HepG2 (cell line): ENCODE data around the gene APOLD1. TPM values are rescaled to one million over a fixed set of nuclear protein-coding genes. Genes with fewer than 3 reads are reported as not detected.
A peak's percentile ranks its signal among the peaks of the same experiment; 100 is the strongest.

Source experiments
- CREB3 ChIP-seq: sonication (generic); formaldehyde crosslinking; IDR thresholded peaks from 2 replicates; pipeline ENCODE4 v1.5.0; 2020; ENCODE audit warnings: missing genetic modification reagents
- FOXK1 ChIP-seq: sonication (generic); formaldehyde crosslinking; IDR thresholded peaks from 2 replicates; pipeline ENCODE4 v1.4.0; 2020; ENCODE audit warnings: low read depth, missing genetic modification reagents, borderline replicate concordance
- IKZF5 ChIP-seq: IDR thresholded peaks from 2 replicates; pipeline ENCODE4 v1.6.1; 2018; ENCODE audit warnings: missing genetic modification reagents, mild to moderate bottlenecking, missing compliant biosample characterization
- JUND ChIP-seq: sonication (generic); formaldehyde crosslinking; IDR thresholded peaks from 2 replicates; pipeline ENCODE4 v1.8.0; 2022; ENCODE audit warnings: mild to moderate bottlenecking, missing genetic modification reagents
- NR2C2 ChIP-seq: sonication (generic); formaldehyde crosslinking; IDR thresholded peaks from 2 replicates; pipeline ENCODE4 v1.4.0; 2020; ENCODE audit warnings: missing genetic modification reagents, mild to moderate bottlenecking, moderate library complexity, borderline replicate concordance
- PPARG ChIP-seq: conservative IDR thresholded peaks from 2 replicates; pipeline ENCODE4 v1.6.1; 2016; ENCODE audit warnings: missing biosample characterization, missing genetic modification reagents
- RORA ChIP-seq: sonication (generic); formaldehyde crosslinking; IDR thresholded peaks from 2 replicates; pipeline ENCODE4 v1.5.0; 2020; ENCODE audit warnings: mild to moderate bottlenecking, missing genetic modification reagents, moderate library complexity
- SATB2 ChIP-seq: sonication (generic); formaldehyde crosslinking; IDR thresholded peaks from 2 replicates; pipeline ENCODE4 v1.5.0; 2020; ENCODE audit warnings: missing genetic modification reagents
- YY1 ChIP-seq: IDR thresholded peaks from 2 replicates; pipeline ENCODE4 v1.6.1; 2011; ENCODE audit warnings: low read length, low read depth, moderate library complexity, mild to moderate bottlenecking; ENCODE audit not compliant: insufficient read depth, insufficient replicate concordance
- ZNF224 ChIP-seq: sonication (generic); formaldehyde crosslinking; IDR thresholded peaks from 2 replicates; pipeline ENCODE4 v1.5.0; 2020; ENCODE audit warnings: mild to moderate bottlenecking, missing genetic modification reagents
- ZNF30 ChIP-seq: sonication (generic); formaldehyde crosslinking; IDR thresholded peaks from 2 replicates; pipeline ENCODE4 v1.5.0; 2020; ENCODE audit warnings: mild to moderate bottlenecking, missing genetic modification reagents
- ZNF747 ChIP-seq: sonication (generic); formaldehyde crosslinking; IDR thresholded peaks from 2 replicates; pipeline ENCODE4 v1.8.1; 2023; ENCODE audit warnings: missing genetic modification reagents, mild to moderate bottlenecking, borderline replicate concordance
- ZNF761 ChIP-seq: sonication (generic); formaldehyde crosslinking; conservative IDR thresholded peaks from 2 replicates; pipeline ENCODE4 v1.4.0; 2020; ENCODE audit warnings: mild to moderate bottlenecking, missing genetic modification reagents
- ZNF780A ChIP-seq: sonication (generic); formaldehyde crosslinking; IDR thresholded peaks from 2 replicates; pipeline ENCODE4 v1.8.0; 2022; ENCODE audit warnings: mild to moderate bottlenecking, missing genetic modification reagents, moderate library complexity
- polyA plus RNA-seq, 8 experiments: library from polyadenylated mRNA; depleted of rRNA in 3 of 8; stranded (reverse) in 7 of 8; unstranded in 1 of 8; fragments of >200 nt; fragmentation: Illumina TruSeq in 4 of 8; extraction: Trizol in 4 of 8; gene quantifications; 2 replicates each; pipeline versions ENCODE4 v1.2.1 to v1.2.3, GENCODE V29; 2011 to 2016; ENCODE audit warnings: low read depth in 4 of 8, missing spikeins in 1 of 8, mixed read lengths in 1 of 8; ENCODE audit not compliant: insufficient read depth in 1 of 8
- total RNA-seq, 5 experiments: library from RNA; depleted of rRNA; stranded (reverse); fragments of >200 nt; fragmentation: Illumina TruSeq; extraction: Trizol; gene quantifications; 2 replicates each; pipeline ENCODE4 v1.2.3, GENCODE V29; 2016; ENCODE audit warnings: low read depth in 1 of 5
- TF ChIP-seq, protein P1 (sequence below): sonication (generic); formaldehyde crosslinking; IDR thresholded peaks from 2 replicates; pipeline ENCODE4 v1.8.1; 2023; ENCODE audit warnings: mild to moderate bottlenecking, missing genetic modification reagents
- TF ChIP-seq, protein P2 (sequence below): sonication (generic); formaldehyde crosslinking; IDR thresholded peaks from 2 replicates; pipeline ENCODE4 v1.4.0; 2020; ENCODE audit warnings: missing genetic modification reagents
- TF ChIP-seq, protein P3 (sequence below): IDR thresholded peaks from 2 replicates; pipeline ENCODE4 v1.6.1; 2016; ENCODE audit warnings: low read depth, borderline replicate concordance
- TF ChIP-seq, protein P4 (sequence below): sonication (generic); formaldehyde crosslinking; IDR thresholded peaks from 2 replicates; pipeline ENCODE4 v1.8.0; 2022; ENCODE audit warnings: missing genetic modification reagents, mild to moderate bottlenecking, moderate library complexity, borderline replicate concordance

The APOLD1 gene
- total and polyA plus RNA-seq, 2 of the 13 experiments (the other 11 are each of a cell fraction or from before 2014, with no cell fraction given), result 0.20 to 0.84 TPM

- TF ChIP-seq, protein P1, sequence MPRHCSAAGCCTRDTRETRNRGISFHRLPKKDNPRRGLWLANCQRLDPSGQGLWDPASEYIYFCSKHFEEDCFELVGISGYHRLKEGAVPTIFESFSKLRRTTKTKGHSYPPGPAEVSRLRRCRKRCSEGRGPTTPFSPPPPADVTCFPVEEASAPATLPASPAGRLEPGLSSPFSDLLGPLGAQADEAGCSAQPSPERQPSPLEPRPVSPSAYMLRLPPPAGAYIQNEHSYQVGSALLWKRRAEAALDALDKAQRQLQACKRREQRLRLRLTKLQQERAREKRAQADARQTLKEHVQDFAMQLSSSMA (CRISPR knock-in tag), result no peak
- TF ChIP-seq NR2C2 (0 out of 2 replicates have a peak, but pooled peaks have one; percentile 34), CREB3 (CRISPR knock-in tag) (peak; percentile 91), ZNF761 (CRISPR knock-in tag) (peak; percentile 90), PPARG (CRISPR knock-in tag) (0 out of 2 replicates have a peak, but pooled peaks have one; percentile 29), ZNF224 (CRISPR knock-in tag) (0 out of 2 replicates have a peak, but pooled peaks have one; percentile 42), ZNF747 (CRISPR knock-in tag) (0 out of 2 replicates have a peak, but pooled peaks have one; percentile 64), ZNF780A (CRISPR knock-in tag) (peak; percentile 36; the same call in 1 of the 2 replicates), RORA (CRISPR knock-in tag) (no peak), YY1 (peak; percentile 74), FOXK1 (CRISPR knock-in tag) (no peak), JUND (CRISPR knock-in tag) (0 out of 2 replicates have a peak, but pooled peaks have one; percentile 39), ZNF30 (peak; percentile 84; the same call in 1 of the 2 replicates), SATB2 (CRISPR knock-in tag) (peak; percentile 63; the same call in 1 of the 2 replicates), IKZF5 (no peak)
- TF ChIP-seq, protein P2, sequence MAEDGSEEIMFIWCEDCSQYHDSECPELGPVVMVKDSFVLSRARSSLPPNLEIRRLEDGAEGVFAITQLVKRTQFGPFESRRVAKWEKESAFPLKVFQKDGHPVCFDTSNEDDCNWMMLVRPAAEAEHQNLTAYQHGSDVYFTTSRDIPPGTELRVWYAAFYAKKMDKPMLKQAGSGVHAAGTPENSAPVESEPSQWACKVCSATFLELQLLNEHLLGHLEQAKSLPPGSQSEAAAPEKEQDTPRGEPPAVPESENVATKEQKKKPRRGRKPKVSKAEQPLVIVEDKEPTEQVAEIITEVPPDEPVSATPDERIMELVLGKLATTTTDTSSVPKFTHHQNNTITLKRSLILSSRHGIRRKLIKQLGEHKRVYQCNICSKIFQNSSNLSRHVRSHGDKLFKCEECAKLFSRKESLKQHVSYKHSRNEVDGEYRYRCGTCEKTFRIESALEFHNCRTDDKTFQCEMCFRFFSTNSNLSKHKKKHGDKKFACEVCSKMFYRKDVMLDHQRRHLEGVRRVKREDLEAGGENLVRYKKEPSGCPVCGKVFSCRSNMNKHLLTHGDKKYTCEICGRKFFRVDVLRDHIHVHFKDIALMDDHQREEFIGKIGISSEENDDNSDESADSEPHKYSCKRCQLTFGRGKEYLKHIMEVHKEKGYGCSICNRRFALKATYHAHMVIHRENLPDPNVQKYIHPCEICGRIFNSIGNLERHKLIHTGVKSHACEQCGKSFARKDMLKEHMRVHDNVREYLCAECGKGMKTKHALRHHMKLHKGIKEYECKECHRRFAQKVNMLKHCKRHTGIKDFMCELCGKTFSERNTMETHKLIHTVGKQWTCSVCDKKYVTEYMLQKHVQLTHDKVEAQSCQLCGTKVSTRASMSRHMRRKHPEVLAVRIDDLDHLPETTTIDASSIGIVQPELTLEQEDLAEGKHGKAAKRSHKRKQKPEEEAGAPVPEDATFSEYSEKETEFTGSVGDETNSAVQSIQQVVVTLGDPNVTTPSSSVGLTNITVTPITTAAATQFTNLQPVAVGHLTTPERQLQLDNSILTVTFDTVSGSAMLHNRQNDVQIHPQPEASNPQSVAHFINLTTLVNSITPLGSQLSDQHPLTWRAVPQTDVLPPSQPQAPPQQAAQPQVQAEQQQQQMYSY, result peak; percentile 62; the same call in 1 of the 2 replicates
- TF ChIP-seq, protein P3, sequence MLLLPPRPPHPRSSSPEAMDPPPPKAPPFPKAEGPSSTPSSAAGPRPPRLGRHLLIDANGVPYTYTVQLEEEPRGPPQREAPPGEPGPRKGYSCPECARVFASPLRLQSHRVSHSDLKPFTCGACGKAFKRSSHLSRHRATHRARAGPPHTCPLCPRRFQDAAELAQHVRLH (CRISPR knock-in tag), result peak; percentile 76; the same call in 1 of the 2 replicates
- TF ChIP-seq, protein P4, sequence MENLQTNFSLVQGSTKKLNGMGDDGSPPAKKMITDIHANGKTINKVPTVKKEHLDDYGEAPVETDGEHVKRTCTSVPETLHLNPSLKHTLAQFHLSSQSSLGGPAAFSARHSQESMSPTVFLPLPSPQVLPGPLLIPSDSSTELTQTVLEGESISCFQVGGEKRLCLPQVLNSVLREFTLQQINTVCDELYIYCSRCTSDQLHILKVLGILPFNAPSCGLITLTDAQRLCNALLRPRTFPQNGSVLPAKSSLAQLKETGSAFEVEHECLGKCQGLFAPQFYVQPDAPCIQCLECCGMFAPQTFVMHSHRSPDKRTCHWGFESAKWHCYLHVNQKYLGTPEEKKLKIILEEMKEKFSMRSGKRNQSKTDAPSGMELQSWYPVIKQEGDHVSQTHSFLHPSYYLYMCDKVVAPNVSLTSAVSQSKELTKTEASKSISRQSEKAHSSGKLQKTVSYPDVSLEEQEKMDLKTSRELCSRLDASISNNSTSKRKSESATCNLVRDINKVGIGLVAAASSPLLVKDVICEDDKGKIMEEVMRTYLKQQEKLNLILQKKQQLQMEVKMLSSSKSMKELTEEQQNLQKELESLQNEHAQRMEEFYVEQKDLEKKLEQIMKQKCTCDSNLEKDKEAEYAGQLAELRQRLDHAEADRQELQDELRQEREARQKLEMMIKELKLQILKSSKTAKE (CRISPR knock-in tag), result no peak
These were observed 1.5 kb downstream of the APOLD1 start (continued) for GRCh38 chr12:12786706-12787601.
